ENCODE data around the gene MIOX.
"Not testable (repeated sequence)": the region's sequence is repeated elsewhere in the genome, so short reads cannot be mapped to it uniquely, and the experiment has no call there.

Gene MIOX

DNA sequence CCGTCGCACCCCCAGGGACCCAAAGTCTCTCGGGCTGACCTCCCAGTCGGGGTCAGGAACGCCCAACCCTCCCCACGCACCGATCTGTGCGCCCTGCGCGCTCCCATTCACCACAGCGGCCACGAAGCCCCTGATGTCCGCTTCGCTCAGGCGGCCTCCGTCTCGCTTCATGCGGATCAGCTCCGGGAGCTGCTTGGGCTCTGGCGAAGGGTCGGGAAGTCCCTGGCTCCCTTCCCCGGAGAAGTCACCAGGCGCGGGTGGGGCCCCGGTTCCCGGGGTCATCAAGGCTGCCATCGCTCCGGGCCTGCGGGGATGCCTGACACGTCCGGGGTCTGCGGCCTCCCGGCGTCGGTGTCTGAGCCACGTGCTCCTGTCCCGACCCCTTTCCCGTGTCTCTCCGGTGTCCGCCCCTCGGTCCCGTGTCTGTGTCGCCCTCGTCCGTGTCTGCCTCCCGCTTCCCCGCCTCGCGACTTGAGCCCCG is 42.8 kb downstream of the MIOX start:
- Histone ChIP-seq H3K27me3 (replicated peaks; ENCODE audit: control insufficient read depth, insufficient read depth, low read length, poor library complexity, severe bottlenecking) (no peaks in the 10 kb centered on the region), H3K27ac (ENCODE audit: insufficient read depth, low read length, poor library complexity, severe bottlenecking) (peak overlapping the region; percentile 97), H3K36me3 (ENCODE audit: control insufficient read depth, insufficient read depth, low read length) (no peaks in the 10 kb centered on the region), H3K4me1 (ENCODE audit: control insufficient read depth, insufficient read depth, low read length, poor library complexity, severe bottlenecking) (peaks cover 41% of the 10 kb centered on the region), H3K9me3 (ENCODE audit: control insufficient read depth, low read length) (no peaks in the 10 kb centered on the region), H3K4me3 (ENCODE audit: insufficient read depth, low read depth, low read length, poor library complexity, severe bottlenecking) (peak overlapping the region; percentile 66)
- DNase-seq = peak in 1 of 3 donors; percentile 27

DNA sequence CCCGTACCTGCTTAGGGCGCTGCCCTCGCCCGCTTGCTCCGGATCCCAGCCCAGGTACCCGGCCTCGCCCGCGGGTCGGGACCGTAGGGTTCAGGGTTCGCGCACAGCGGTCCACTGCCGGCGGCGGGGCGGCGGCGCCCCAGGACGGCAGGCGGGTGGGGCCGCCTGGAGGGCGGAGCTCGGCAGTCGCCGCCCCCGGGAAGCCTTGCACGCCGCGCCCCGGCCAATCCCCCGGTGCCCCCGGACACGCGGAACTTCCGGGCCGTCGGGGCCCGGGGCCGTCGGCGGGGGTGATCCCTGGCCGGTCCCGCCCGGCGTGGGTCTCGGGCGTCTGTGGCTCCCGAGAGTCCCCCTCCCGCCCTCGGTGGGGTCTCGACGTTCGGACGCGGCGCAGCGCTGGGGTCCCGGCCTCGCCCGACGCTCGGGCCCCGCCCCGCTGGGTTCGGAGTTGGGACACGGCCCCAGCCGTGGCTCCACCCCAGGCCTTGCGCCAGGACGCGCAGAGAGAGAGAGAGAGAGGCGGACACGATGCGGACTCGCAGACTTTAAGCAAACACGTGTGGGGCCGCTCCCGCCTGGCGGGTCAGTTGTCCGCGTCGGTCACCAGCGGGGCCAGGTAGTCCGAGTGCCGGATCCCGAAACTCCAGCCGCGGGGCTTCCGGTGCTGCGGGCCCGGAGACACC is 43.4 kb downstream of the MIOX start, which contains the start of gene TYMP:
TYMP (minus strand) TSS at position 116 of the 683 bp plus-strand sequence. CDS start 303 bp downstream, outside the sequence.
- no peaks in the 10 kb centered on the region for H3K27me3 ChIP-seq (replicated peaks; ENCODE audit: control insufficient read depth, insufficient read depth, low read length, poor library complexity, severe bottlenecking)
- peak within 1 kb of the TSS; percentile 66 for H3K4me3 ChIP-seq (ENCODE audit: insufficient read depth, low read depth, low read length, poor library complexity, severe bottlenecking)
- no peaks in the 10 kb centered on the region for H3K36me3 ChIP-seq (ENCODE audit: control insufficient read depth, insufficient read depth, low read length)
- peak within 1 kb of the TSS; percentile 97 for H3K27ac ChIP-seq (ENCODE audit: insufficient read depth, low read length, poor library complexity, severe bottlenecking)
- peak; percentile 45 to 58 (median 48) for DNase-seq
- peaks cover 36% of the 10 kb centered on the region for H3K4me1 ChIP-seq (ENCODE audit: control insufficient read depth, insufficient read depth, low read length, poor library complexity, severe bottlenecking)
- H3K9me3 ChIP-seq (ENCODE audit: control insufficient read depth, low read length) = no peaks in the 10 kb centered on the region

DNA sequence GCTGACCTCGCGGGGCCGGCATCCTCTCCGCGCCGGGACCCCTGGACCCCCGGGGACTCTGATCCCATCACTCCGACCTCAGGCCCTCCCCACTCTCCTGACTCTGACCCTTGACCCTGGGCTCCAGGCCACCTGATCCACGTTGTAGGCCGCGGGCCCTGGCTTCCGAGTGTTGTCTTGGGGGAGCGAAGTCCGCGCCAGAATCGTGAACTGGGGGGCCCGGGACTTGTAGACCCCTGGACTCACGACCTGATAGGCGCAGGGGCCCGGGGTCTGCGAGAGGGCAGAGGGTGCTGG is 43.9 kb downstream of the MIOX start:
- DNase-seq = no peak
- Histone ChIP-seq H3K4me1 (ENCODE audit: control insufficient read depth, insufficient read depth, low read length, poor library complexity, severe bottlenecking) (peaks cover 34% of the 10 kb centered on the region), H3K4me3 (ENCODE audit: insufficient read depth, low read depth, low read length, poor library complexity, severe bottlenecking) (peak overlapping the region; percentile 66), H3K27ac (ENCODE audit: insufficient read depth, low read length, poor library complexity, severe bottlenecking) (peak overlapping the region; percentile 97), H3K27me3 (replicated peaks; ENCODE audit: control insufficient read depth, insufficient read depth, low read length, poor library complexity, severe bottlenecking) (no peaks in the 10 kb centered on the region), H3K36me3 (ENCODE audit: control insufficient read depth, insufficient read depth, low read length) (no peaks in the 10 kb centered on the region), H3K9me3 (ENCODE audit: control insufficient read depth, low read length) (no peaks in the 10 kb centered on the region)

DNA sequence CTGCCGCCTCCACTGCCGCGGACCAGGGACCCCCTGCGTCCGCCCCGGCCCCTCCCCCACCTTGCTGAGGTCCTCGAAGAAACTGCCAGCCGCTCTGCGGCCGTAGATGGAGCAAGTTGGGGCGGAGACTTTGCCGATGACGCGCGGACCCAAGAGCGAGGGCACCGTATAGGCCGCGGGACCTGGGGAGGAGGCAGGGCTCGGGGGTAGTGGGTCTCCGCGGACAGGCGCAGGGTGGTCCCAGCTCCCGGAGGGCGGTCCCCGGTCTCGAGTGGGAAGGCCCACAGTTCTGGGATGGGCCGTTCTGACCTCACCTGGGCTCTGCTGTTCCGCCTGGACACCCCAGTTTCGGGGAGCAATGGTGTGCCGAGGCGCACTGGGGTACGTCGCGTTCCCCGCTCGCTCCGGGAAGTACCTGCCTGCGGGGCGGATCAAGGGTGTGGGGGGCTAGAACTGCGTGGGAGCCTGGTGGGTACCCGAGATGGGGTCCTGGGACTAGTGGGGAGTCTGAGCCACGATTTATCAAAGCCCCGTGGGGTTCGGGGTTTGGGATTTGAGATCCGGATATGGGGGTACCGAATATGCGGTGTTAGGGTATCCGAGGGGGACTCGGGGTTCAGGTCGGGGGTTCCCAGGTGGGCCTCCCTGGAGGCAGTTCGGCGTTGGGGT is 44.4 kb downstream of the MIOX start:
- H3K27ac ChIP-seq (ENCODE audit: insufficient read depth, low read length, poor library complexity, severe bottlenecking) = peak overlapping the region; percentile 97
- H3K4me1 ChIP-seq (ENCODE audit: control insufficient read depth, insufficient read depth, low read length, poor library complexity, severe bottlenecking) = peaks cover 32% of the 10 kb centered on the region
- no peaks in the 10 kb centered on the region for H3K36me3 ChIP-seq (ENCODE audit: control insufficient read depth, insufficient read depth, low read length)

DNA sequence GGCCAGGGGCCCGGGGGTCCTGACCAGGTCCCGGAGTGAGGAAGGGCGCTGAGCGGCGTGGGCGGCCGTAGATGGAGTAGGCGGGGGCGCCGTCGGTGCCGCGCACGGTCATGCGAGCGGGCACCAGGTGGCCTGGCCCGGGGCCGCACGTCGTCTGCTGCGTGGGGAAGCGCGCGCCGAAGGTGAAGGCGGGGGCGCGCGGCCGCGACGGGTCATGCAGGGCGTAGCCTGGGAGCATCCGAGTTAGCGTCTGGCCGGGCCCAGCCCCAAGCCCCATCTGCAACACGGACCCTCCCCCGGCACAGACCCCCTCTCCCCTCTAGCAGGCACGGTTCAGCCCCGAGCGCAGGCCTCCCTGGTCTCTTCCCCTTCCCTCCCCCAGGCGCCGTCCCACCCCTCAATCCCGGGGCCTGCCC is 44.9 kb downstream of the MIOX start:
- Histone ChIP-seq H3K4me3 (ENCODE audit: insufficient read depth, low read depth, low read length, poor library complexity, severe bottlenecking) (peak overlapping the region; percentile 66), H3K4me1 (ENCODE audit: control insufficient read depth, insufficient read depth, low read length, poor library complexity, severe bottlenecking) (peaks cover 28% of the 10 kb centered on the region), H3K27me3 (replicated peaks; ENCODE audit: control insufficient read depth, insufficient read depth, low read length, poor library complexity, severe bottlenecking) (no peaks in the 10 kb centered on the region), H3K9me3 (ENCODE audit: control insufficient read depth, low read length) (no peaks in the 10 kb centered on the region), H3K27ac (ENCODE audit: insufficient read depth, low read length, poor library complexity, severe bottlenecking) (peak overlapping the region; percentile 97), H3K36me3 (ENCODE audit: control insufficient read depth, insufficient read depth, low read length) (no peaks in the 10 kb centered on the region)
- peak in 2 of 3 donors; percentile 45 to 54 for DNase-seq

More for the DNA sequence above, 44.4 kb downstream of the MIOX start:
- peak; percentile 49 to 63 (median 58) for DNase-seq
- no peaks in the 10 kb centered on the region for H3K27me3 ChIP-seq (replicated peaks; ENCODE audit: control insufficient read depth, insufficient read depth, low read length, poor library complexity, severe bottlenecking)
- no peaks in the 10 kb centered on the region for H3K9me3 ChIP-seq (ENCODE audit: control insufficient read depth, low read length)
- H3K4me3 ChIP-seq (ENCODE audit: insufficient read depth, low read depth, low read length, poor library complexity, severe bottlenecking) = peak overlapping the region; percentile 66

DNA sequence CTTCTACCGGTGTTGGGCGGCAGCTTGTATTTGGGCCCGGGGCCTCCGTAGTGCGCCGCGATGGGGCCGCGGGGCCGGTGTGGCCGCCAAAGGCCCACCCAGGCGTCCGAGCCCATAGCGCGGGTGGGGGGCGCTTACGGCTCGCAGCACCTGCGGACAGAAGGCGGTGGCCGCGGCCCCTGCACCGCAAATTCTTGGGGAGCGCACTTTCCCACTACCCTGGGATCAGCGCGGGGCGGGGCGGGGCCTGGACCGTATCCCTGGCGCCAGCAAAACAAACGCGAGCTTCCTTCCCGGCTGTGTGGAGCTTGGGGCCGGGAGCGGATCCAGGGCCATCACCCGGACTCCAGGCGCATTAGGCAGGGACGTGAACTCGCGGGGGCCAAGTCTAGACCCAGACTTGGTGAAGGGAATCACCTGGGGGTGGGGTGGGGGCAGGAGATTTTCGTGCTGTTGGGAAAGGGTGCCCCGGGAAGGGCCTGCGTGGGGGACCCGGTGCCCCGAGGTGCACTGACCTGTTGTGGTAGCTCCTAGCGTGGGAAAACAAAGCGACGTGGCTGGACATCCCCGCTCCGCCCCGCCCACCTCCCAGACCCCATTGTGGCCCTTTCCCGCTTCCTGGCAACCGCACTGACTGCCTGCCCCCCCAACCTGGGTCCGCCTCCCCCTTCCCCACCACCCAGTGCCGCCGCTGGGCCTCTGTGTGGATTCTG is 45.5 kb downstream of the MIOX start:
- Histone ChIP-seq H3K27me3 (replicated peaks; ENCODE audit: control insufficient read depth, insufficient read depth, low read length, poor library complexity, severe bottlenecking) (no peaks in the 10 kb centered on the region), H3K4me3 (ENCODE audit: insufficient read depth, low read depth, low read length, poor library complexity, severe bottlenecking) (peak overlapping the region; percentile 66), H3K9me3 (ENCODE audit: control insufficient read depth, low read length) (no peaks in the 10 kb centered on the region), H3K4me1 (ENCODE audit: control insufficient read depth, insufficient read depth, low read length, poor library complexity, severe bottlenecking) (peaks cover 22% of the 10 kb centered on the region), H3K36me3 (ENCODE audit: control insufficient read depth, insufficient read depth, low read length) (no peaks in the 10 kb centered on the region), H3K27ac (ENCODE audit: insufficient read depth, low read length, poor library complexity, severe bottlenecking) (peak overlapping the region; percentile 97)
- no peak for DNase-seq

DNA sequence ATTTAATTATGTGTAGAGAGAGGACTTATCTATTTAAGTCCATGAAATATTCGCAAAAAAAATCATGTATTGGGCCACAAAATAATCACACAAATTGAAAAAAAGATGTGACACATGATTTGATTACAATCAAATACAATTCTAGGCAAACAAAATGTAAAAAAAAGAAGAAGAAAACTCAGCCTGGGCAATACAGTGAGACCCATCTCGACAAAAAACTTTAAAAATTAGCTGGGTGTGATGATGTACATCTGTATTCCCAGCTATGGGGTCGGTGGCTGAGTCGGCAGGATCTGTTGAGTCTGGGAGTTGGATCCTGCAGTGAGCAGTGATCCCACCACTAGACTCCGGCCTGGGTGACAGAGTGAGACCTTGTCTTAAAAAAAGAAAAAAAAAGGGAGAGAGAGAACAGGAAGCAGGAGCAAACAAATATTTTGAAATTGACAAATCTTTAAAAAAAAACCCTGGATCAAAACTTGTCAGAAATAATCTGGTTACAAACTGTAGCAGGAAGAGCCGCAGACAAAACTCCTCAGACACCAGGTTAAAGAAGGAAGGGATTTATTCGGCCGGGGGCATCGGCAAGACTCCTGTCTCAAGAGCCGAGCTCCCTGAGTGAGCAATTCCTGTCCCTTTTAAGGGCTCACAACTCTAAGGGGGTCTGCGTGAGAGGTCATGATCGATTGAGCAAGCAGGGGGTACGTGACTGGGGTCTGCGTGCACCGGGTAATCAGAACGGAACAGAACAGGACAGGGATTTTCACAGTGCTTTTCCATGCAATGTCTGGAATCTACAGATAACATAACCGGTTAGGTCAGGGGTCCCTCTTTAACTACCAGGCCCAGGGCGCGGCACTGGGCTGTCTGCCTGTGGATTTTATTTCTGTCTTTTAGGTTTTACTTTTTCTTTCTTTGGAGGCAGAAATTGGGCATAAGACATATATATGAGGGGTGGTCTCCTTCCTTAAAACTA is 46.5 kb downstream of the MIOX start:
- Histone ChIP-seq H3K4me1 (ENCODE audit: control insufficient read depth, insufficient read depth, low read length, poor library complexity, severe bottlenecking) (peaks cover 21% of the 10 kb centered on the region), H3K9me3 (ENCODE audit: control insufficient read depth, low read length) (no peaks in the 10 kb centered on the region), H3K4me3 (ENCODE audit: insufficient read depth, low read depth, low read length, poor library complexity, severe bottlenecking) (no peak overlapping the region), H3K36me3 (ENCODE audit: control insufficient read depth, insufficient read depth, low read length) (no peaks in the 10 kb centered on the region), H3K27ac (ENCODE audit: insufficient read depth, low read length, poor library complexity, severe bottlenecking) (peak overlapping the region; percentile 97), H3K27me3 (replicated peaks; ENCODE audit: control insufficient read depth, insufficient read depth, low read length, poor library complexity, severe bottlenecking) (no peaks in the 10 kb centered on the region)
- no peak for DNase-seq

DNA sequence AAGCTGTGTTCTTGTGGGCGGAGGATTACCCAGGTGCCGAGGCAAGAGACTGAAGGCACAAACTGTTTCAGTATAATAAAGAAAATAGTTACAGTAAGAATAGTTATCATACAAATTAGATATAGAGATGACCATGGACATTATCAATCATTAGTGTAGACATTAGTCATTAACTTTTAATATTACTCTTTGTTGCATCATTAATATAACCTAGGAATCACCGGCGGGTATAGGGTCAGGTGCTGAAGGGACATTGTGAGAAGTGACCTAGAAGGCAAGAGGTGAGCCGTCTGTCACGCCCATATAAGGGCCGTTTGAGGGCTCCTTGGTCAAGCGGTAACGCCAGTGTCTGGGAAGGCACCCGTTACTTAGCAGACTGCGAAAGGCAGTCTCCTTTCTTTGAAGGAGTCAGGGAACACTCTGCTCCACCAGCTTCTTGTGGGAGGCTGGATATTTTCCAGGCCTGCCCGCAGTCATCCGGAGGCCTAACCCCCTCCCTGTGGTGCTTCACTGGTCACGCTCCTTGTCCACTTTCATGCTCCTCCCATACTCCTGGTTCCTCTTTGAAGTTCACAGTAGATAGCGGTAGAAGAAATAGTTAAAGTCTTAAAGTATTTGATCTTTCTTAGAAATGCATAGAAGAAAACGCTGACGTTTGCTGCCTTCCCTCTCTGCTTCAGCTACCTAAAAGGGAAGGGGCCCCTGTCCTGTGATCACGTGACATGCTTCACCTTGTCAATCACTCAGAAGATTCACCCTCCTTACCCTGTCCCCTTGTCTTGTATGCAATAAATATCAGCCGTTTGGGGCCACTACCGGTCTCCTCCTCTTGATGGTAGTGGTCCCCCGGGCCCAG is 47.4 kb downstream of the MIOX start:
- H3K27ac ChIP-seq (ENCODE audit: insufficient read depth, low read length, poor library complexity, severe bottlenecking); DNase-seq; H3K9me3 ChIP-seq (ENCODE audit: control insufficient read depth, low read length); H3K27me3 ChIP-seq (replicated peaks; ENCODE audit: control insufficient read depth, insufficient read depth, low read length, poor library complexity, severe bottlenecking); H3K36me3 ChIP-seq (ENCODE audit: control insufficient read depth, insufficient read depth, low read length); H3K4me3 ChIP-seq (ENCODE audit: insufficient read depth, low read depth, low read length, poor library complexity, severe bottlenecking): not testable (repeated sequence)
- peaks cover 31% of the 10 kb centered on the region for H3K4me1 ChIP-seq (ENCODE audit: control insufficient read depth, insufficient read depth, low read length, poor library complexity, severe bottlenecking)

DNA sequence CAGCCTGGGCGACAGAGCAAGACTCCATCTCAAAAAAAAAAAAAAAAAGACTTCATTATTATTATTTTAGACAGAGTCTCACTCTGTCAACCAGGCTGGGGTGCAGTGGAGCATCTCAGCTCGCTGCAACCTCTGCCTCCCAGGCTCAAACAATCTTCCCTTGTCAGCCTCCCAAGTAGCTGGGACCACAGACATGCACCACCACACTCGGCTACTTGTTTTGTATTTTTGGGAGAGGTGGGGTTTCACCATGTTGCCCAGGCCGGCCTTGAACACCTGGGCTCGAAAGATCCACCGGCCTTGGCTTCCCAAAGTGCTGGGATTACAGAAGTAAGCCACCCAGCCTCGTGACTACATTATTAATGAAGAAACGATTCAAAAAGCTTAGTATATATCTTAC is 48.5 kb downstream of the MIOX start:
- Histone ChIP-seq H3K4me1 (ENCODE audit: control insufficient read depth, insufficient read depth, low read length, poor library complexity, severe bottlenecking) (peaks cover 36% of the 10 kb centered on the region), H3K27me3 (replicated peaks; ENCODE audit: control insufficient read depth, insufficient read depth, low read length, poor library complexity, severe bottlenecking) (no peaks in the 10 kb centered on the region), H3K36me3 (ENCODE audit: control insufficient read depth, insufficient read depth, low read length) (no peaks in the 10 kb centered on the region), H3K27ac (ENCODE audit: insufficient read depth, low read length, poor library complexity, severe bottlenecking) (no peak overlapping the region), H3K9me3 (ENCODE audit: control insufficient read depth, low read length) (no peaks in the 10 kb centered on the region), H3K4me3 (ENCODE audit: insufficient read depth, low read depth, low read length, poor library complexity, severe bottlenecking) (no peak overlapping the region)
- no peak for DNase-seq

Measured in effector memory CD4-positive, alpha-beta T cell (primary cell).